ENCODE measurements around the gene GRK5.

GRCh38 chr10:119473771-119474170 lies 266.4 kb downstream of the GRK5 start:
- TF ChIP-seq POLR2A (IDR thresholded peaks at IDR 0.05) (no peak), CTCF (IDR thresholded peaks at IDR 0.05) (no peak)

Data from sigmoid colon (tissue), 3 donors.